GM12891 (cell line): Measurements from ENCODE around the gene COMMD1.

ENCODE experiments used
- DNase-seq: peaks from one replicate; pipeline ENCODE4 v3.0.0; 2011; ENCODE audit warnings: low spot score; ENCODE audit not compliant: insufficient read length
- FAIRE-seq: peaks from 2 replicates; lab custom pipeline; 2011; peaks lifted over from hg19 to GRCh38; lab: Jason Lieb, UNC
- PAX5 ChIP-seq: IDR thresholded peaks from 2 replicates; pipeline ENCODE4 v1.6.1; 2011; ENCODE audit warnings: low read length, moderate library complexity, mild to moderate bottlenecking; ENCODE audit not compliant: insufficient read depth, severe bottlenecking
- POLR2A ChIP-seq: IDR thresholded peaks from 2 replicates; pipeline ENCODE4 v1.6.1; 2011; ENCODE audit warnings: low read depth, low read length, control low read depth
- POLR2AphosphoS5 ChIP-seq: IDR thresholded peaks from 2 replicates; pipeline ENCODE4 v1.6.1; 2011; ENCODE audit warnings: low read depth, low read length, control low read depth
- POU2F2 ChIP-seq: IDR thresholded peaks from 2 replicates; pipeline ENCODE4 v1.6.1; 2011; ENCODE audit warnings: low read depth, mild to moderate bottlenecking, control low read depth, low read length, moderate library complexity
- SPI1 ChIP-seq: IDR thresholded peaks from 2 replicates; pipeline ENCODE4 v1.6.1; 2011; ENCODE audit warnings: low read depth, low read length, control low read depth
- TAF1 ChIP-seq: IDR thresholded peaks from 2 replicates; pipeline ENCODE4 v1.6.1; 2011; ENCODE audit warnings: low read depth, low read length, control low read depth

Gene COMMD1

GRCh38 chr2:62007555-62007954, 102.1 kb downstream of the COMMD1 start:
- no peak for TF ChIP-seq PAX5
- no peak for TF ChIP-seq POLR2A
- TF ChIP-seq SPI1, result no peak
- no peak for TF ChIP-seq POLR2AphosphoS5
- no peak for TF ChIP-seq TAF1
- TF ChIP-seq POU2F2, result no peak
- FAIRE-seq (no peak), DNase-seq (no peak)

GRCh38 chr2:62010632-62011256, 105.3 kb downstream of the COMMD1 start:
- TF ChIP-seq SPI1 (peak; percentile 84), POU2F2 (no peak)
- FAIRE-seq, result peak; percentile 45
- no peak for DNase-seq

GRCh38 chr2:62013641-62014040, 108.2 kb downstream of the COMMD1 start:
- FAIRE-seq (peak; percentile 9), DNase-seq (no peak)
- TF ChIP-seq POU2F2, result no peak

GRCh38 chr2:62014102-62014501, 108.6 kb downstream of the COMMD1 start:
- TF ChIP-seq POLR2AphosphoS5 (no peak), SPI1 (no peak), POLR2A (no peak), PAX5 (no peak), TAF1 (no peak), POU2F2 (no peak)
- DNase-seq (no peak), FAIRE-seq (peak; percentile 48)

GRCh38 chr2:62016957-62017356, 111.5 kb downstream of the COMMD1 start:
- FAIRE-seq (no peak), DNase-seq (no peak)
- no peak for TF ChIP-seq PAX5
- no peak for TF ChIP-seq POLR2A
- no peak for TF ChIP-seq POU2F2
- TF ChIP-seq SPI1, result no peak
- no peak for TF ChIP-seq POLR2AphosphoS5
- TF ChIP-seq TAF1, result no peak

GRCh38 chr2:62029910-62030309, 124.4 kb downstream of the COMMD1 start:
- TF ChIP-seq POLR2AphosphoS5, result no peak
- no peak for TF ChIP-seq SPI1
- no peak for TF ChIP-seq POLR2A
- TF ChIP-seq PAX5, result no peak
- no peak for TF ChIP-seq POU2F2
- no peak for TF ChIP-seq TAF1
- DNase-seq (no peak), FAIRE-seq (no peak)

- peak; percentile 56 for FAIRE-seq
- no peak for TF ChIP-seq POLR2A
- TF ChIP-seq POLR2AphosphoS5, result no peak
- no peak for TF ChIP-seq SPI1
- TF ChIP-seq PAX5, result no peak
- TF ChIP-seq TAF1, result no peak
- no peak for TF ChIP-seq POU2F2
- no peak for DNase-seq
Measured at GRCh38 chr2:62030902-62031301, 125.4 kb downstream of the COMMD1 start.

- FAIRE-seq (peak; percentile 83), DNase-seq (no peak)
- TF ChIP-seq POU2F2 (no peak), PAX5 (peak; percentile 84)
Measured at GRCh38 chr2:62032096-62032495, 126.6 kb downstream of the COMMD1 start.

- DNase-seq, result no peak
Measured at GRCh38 chr2:62034715-62035114, 129.2 kb downstream of the COMMD1 start.

GRCh38 chr2:62036229-62036628, 130.8 kb downstream of the COMMD1 start:
- peak; percentile 28 for FAIRE-seq
- TF ChIP-seq TAF1 (no peak), POLR2A (no peak), POU2F2 (no peak), PAX5 (no peak), SPI1 (no peak), POLR2AphosphoS5 (no peak)
- DNase-seq, result no peak

More at GRCh38 chr2:62034715-62035114, 129.2 kb downstream of the COMMD1 start:
- TF ChIP-seq POU2F2 (no peak), SPI1 (no peak), TAF1 (no peak), POLR2AphosphoS5 (no peak), POLR2A (no peak), PAX5 (no peak)
- FAIRE-seq, result no peak

GRCh38 chr2:62036761-62037250, 131.3 kb downstream of the COMMD1 start:
- TF ChIP-seq POU2F2 (no peak), PAX5 (no peak), TAF1 (no peak), POLR2AphosphoS5 (no peak), POLR2A (no peak), SPI1 (no peak)
- no peak for DNase-seq
- FAIRE-seq, result no peak
